Fibroblast of pulmonary artery (primary cell): ENCODE results near the gene DHX16.

Experiments
- DNase-seq: peaks from one replicate; pipeline ENCODE4 v3.0.0-alpha.2; 2010; ENCODE audit warnings: low read depth
- H3K4me3 ChIP-seq: replicated peaks from 2 replicates; pipeline ENCODE4 v1.5.1; 2011; ENCODE audit warnings: low read depth, mild to moderate bottlenecking, control low read depth, low read length, moderate library complexity
- TF ChIP-seq, protein P1 (sequence below): IDR thresholded peaks from 2 replicates; pipeline ENCODE4 v1.5.1; 2011; ENCODE audit warnings: mild to moderate bottlenecking, control low read depth, low read length, inconsistent platforms; ENCODE audit errors: missing control alignments

The DHX16 gene

DNA sequence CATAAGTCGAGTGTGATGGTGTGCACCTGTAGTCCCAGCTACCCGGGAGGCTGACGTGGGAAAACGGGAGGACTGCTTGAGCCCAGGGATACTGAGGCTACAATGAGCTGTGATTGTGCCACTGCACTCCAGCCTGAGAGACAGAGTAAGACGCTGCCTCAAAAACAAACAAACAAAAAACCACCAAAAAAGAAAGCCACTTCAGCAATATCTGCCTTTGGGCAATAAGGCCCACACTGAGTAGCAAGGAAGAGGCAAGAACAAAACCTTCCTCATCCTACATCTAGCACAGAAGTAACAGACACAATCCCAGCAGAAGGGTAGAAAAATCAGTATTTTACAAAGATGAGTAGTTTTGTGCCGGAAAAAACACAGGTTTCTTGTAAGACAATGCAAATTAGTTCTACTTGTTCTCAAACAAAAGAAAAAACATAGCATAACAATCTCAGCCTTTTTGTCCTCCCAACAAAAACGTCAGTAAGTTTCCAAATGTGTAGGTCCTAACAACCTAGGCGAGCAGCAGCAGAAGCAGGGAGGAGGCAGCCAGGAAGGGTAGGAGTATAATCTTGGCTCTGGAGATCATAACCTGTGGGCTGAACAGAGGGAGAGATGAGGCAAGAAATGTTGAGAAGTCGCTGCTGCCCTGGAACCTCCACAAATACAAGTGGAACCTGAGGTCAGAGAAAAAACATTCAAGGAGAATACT, 61.5 kb downstream of the DHX16 start:
- TF ChIP-seq, protein P1, sequence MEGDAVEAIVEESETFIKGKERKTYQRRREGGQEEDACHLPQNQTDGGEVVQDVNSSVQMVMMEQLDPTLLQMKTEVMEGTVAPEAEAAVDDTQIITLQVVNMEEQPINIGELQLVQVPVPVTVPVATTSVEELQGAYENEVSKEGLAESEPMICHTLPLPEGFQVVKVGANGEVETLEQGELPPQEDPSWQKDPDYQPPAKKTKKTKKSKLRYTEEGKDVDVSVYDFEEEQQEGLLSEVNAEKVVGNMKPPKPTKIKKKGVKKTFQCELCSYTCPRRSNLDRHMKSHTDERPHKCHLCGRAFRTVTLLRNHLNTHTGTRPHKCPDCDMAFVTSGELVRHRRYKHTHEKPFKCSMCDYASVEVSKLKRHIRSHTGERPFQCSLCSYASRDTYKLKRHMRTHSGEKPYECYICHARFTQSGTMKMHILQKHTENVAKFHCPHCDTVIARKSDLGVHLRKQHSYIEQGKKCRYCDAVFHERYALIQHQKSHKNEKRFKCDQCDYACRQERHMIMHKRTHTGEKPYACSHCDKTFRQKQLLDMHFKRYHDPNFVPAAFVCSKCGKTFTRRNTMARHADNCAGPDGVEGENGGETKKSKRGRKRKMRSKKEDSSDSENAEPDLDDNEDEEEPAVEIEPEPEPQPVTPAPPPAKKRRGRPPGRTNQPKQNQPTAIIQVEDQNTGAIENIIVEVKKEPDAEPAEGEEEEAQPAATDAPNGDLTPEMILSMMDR: no peak
- H3K4me3 ChIP-seq: no peak overlapping the region
- peak; percentile 47 for DNase-seq

DNA sequence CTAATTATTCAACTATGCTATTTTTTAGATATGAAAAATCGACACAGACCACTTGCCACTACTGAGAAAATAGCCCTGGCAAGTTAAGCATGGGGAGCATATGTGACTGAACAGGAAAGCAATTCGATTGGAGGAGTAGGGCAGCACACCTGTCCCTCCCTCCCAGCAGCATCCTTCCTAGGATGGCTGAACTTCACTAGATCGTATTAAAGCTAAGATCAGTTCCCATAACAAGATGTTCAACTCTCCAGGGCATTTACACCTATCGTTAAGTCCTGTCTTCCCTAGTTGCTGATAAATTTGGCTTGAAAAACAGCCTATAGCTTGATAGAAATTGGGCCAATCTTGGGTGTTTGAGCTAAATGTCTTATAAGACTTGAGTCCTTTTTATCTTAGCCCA, 62.7 kb downstream of the DHX16 start:
- no peak overlapping the region for H3K4me3 ChIP-seq
- no peak for DNase-seq

GRCh38 chr6:30603961-30604360, 68.8 kb downstream of the DHX16 start:
- TF ChIP-seq, protein P1: no peak
- DNase-seq: no peak
- no peak overlapping the region for H3K4me3 ChIP-seq

More for the DNA sequence above, 62.7 kb downstream of the DHX16 start:
- TF ChIP-seq, protein P1: no peak
